ENCODE measurements around the gene APPL2.
A peak's percentile ranks its signal among the peaks of the same experiment; 100 is the strongest.
"Not testable (repeated sequence)": the region's sequence is repeated elsewhere in the genome, so short reads cannot be mapped to it uniquely, and the experiment has no call there.

APPL2 gene

DNA sequence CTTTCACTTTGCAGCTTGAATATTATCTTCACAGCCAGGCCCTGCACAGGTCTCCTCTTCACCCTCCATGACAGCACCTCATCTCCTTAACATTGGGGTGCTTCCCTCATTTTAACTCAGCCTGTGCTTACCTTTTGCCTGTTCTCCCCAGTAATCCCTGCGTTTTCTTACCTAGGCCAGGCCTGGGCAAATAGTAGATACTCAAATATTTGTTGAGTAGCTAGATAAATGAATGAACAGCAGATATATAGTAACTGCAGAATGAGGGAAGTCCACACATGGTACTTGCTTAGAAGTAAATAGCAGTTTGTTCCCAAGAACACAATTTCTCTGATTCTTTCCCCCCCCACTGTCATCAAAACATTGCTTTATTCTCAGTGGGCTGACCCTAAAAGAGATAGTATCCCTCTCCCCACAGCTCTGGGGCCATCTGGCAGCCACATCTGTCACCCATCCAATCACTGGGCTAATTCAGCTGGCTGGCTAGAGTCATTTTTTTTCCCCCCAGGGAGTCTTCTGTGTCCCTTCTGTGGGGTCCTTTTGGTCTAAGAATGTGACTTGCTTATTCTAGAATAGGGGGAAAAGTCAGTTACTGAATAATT lies 43.2 kb downstream of the APPL2 start:
- no peak for DNase-seq (ENCODE audit: low read depth)

DNA sequence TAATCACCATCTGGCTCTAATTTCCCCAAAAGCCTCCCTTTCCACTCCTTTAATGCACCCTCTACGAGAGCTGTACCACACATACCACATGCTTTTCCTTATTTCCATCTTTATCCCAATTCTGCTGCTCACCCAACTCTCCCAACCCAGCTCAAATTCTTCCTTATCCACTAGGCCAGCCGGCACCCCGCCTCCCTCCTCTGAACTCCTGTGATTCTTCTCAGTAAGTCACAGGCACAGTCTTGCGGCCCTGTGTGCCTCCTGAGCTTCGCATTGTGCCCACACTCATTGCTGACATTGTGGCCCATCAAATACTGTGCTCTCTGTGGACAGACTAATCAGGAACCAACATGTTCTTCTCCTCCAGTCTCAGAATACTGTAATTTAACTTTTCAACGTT lies 45.4 kb downstream of the APPL2 start:
- no peak for DNase-seq (ENCODE audit: low read depth)

DNA sequence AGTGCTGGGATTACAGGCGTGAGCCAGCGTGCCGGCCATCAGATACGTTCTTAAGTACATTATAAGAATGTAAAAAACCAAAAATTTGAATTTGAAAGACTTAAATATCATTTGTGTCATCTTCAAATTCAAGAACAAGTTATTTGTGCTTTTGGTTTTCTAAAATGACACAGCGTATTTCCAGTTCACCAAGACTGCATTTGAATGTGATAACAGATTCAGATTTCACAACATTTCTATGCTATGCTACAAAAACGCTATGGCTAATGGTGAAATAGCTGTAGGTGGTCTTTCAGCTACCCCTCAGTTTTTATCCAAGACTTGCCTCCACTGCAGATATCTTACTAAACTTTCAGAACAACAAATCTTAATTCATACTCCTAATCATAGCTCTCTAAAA lies 46.7 kb downstream of the APPL2 start:
- DNase-seq (ENCODE audit: low read depth): no peak

DNA sequence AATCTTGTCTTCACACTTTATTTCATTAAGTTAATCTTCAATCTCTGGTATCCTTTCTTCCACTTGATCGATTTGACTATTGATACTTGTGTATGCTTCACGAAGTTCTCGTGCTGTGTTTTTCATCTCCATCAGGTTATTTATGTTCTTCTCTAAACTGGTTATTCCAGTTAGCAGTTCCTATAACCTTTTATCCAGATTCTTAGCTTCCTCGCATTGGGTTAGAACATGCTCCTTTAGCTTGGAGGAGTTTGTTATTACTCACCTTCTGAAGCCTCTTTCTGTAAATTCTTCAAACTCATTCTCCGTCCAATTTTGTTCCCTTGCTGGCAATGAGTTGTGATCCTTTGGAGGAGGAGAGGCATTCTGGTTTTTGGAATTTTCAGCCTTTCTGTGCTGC lies 52.0 kb downstream of the APPL2 start:
- DNase-seq (ENCODE audit: low read depth): not testable (repeated sequence)

DNA sequence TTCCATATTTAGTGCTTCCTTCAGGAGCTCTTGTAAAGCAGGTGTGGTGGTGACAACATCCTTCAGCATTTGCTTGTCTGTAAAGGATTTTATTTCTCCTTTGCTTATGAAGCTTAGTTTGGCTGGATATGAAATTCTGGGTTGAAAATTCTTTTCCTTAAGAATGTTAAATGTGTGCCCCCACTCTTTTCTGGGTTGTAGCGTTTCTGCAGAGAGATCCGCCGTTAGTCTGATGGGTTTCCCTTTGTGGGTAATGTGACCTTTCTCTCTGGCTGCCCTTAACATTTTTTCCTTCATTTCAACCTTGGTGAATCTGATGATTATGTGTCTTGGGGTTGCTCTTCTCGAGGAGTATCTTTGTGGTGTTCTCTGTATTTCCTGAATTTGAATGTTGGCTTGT lies 52.6 kb downstream of the APPL2 start:
- not testable (repeated sequence) for DNase-seq (ENCODE audit: low read depth)

DNA sequence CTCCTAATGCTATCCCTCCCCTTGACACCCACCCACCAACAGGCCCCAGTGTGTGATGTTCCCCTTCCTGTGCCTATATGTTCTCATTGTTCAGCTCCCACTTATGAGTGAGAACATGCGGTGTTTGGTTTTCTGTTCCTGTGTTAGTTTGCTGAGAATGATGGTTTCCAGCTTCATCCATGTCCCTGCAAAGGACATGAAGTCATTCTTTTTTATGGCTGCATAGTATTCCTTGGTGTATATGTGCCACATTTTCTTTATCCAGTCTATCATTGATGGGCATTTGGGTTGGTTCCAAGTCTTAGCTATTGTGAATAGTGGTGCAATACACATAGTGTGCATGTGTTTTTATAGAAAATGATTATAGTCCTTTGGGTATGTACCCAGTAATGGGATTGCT lies 56.9 kb downstream of the APPL2 start:
- not testable (repeated sequence) for DNase-seq (ENCODE audit: low read depth)

DNA sequence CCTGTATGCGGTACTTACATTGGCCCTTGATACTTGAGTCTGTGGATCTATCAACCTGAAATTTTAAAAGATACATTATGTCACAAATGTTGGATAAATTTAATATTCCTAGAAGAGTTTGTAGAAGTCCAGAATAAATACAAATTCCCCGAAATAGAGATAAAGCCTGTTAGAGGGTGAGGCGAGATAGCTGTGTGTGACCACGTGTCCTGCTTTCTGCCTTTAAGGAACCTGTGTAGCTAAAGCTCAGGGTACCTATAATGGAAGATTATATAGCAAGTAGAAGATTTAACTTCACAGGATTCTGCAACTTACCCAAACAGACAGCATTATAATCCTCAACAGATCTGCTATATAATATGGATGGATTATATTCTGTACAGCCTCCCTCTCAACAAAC lies 58.8 kb downstream of the APPL2 start:
- DNase-seq (ENCODE audit: low read depth): no peak

DNA sequence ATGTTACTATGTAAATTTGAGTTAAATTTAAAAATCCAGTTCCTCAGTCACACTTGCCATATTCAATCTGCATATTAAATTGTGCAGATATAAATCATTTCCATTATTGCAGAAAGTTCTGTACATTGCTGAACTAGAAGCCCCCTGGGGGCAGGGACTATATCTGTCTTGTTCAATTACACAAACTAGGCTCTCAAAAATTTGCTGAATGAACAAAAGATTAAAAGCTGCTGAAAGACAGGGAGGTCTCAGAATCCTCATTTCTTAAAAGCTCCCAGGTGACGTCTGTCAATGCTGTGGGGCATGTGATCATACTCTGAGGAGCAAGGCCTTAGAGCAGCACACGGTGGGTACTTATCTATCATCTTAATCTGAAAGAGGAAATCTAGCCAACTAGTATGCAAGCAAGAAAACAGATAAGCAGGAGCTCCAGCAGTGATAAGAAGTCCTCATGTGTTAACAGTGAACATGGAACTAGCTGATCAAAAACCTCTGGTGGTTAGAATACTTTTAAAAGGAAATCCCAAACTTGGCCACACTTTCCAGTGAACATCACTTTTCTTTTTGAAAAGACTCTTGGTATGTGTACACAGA lies 60.5 kb downstream of the APPL2 start:
- DNase-seq (ENCODE audit: low read depth): peak; percentile 31

DNA sequence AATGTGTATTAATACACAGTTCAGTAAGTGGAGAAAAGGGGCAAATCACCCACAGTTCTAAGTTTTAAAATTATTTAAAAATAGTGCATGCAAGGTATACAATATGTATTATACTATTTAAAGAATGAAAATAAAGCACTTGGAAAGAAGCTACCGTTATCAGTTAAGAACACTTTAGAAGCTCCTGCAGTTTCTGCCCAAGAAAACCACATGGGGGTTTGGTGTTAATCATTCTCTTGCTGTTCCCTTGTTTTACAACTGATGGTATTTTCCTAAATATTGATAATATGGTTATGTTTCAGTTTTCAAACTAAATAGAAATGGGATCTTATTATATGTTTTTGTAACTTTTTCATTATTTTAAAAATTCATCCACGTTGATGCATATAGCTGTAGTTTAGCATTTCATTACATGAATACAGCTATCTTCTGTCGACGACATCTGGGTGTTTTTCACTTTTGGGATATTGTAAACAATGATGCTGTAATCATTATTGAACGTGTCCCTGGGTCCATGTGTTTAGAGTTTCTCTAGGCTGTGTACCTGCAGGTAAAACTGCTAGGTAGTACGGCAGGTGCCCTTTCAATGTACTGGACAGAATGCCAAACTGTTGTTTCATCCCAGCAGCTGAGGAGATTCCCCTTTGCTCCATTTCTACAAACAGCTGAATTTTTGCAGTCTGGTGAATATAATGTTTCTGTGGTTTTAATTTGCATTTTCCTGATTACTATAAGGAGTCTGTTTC lies 64.1 kb downstream of the APPL2 start:
- no peak for DNase-seq (ENCODE audit: low read depth)

DNA sequence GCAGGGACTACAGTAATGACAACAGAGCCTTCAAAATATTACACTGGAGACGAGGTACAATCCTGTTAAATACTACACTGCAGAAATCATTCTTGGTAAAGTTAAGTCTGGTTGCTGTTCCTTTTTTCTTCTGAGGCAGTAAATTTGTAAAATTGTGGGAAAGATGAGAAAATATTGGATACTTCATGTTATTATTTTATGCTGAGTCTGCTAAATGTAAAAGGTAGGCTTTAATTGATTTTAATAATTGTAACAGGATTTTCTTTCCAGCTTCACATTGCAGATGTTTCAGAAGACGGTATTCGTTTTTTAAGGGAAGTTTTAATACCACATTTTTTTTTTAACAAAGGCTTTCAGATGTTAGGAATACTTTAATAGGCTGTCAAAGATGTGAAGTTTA lies 65.8 kb downstream of the APPL2 start:
- no peak for DNase-seq (ENCODE audit: low read depth)

DNA sequence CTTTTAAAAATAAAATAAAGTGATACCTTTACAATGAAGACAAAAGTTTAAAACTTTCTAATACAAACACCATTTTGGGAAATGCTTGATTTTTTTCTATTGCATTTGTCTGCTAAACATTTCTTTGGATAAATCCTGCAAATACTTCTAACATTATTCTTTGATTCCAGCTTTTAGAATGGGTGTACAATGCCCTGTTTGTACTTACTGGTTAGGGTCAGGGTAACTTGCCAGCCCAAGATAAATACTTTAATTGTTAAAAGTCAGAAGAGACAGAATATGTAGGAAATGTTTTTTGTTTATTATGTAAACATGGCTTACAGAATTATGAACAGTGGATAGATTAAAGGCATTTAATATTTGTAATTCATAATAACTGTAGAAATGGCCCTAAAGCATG lies 68.0 kb downstream of the APPL2 start:
- no peak for DNase-seq (ENCODE audit: low read depth)

DNA sequence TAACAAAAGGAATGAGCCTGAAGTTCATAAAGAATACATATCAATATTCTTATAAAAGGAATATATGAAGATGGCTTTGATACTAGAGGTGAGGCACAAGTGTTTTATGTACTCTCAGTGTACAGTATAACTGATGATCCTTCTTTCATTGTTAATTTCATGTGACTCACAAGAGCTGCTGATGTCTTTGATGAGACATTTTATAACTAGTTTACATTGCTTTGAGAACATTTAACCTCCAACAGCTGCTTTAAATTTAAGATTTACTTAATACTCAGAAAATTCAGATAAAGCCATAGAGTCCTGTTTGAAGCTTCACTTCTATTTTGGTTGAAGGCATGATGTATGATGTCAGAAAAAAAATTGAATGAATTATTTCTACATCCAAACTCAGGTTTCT lies 68.6 kb downstream of the APPL2 start:
- no peak for DNase-seq (ENCODE audit: low read depth)

DNA sequence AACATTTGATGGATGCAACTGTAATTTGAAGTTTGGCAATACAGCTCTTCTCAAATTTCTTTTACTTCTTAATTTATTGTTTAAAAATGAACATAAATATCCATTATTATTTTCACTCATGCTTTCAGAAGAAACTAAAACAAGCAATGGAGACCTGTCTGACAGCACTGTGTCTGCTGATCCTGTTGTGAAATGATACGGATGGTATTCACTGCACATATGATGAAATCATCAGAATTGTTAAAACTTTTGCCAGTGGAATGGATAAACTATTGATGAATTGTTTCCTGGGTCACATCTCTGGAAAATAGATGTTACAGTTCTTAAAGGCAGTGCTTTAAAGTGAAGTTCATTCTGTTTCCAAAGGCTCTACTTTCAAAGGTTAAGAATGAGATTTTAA lies 69.2 kb downstream of the APPL2 start:
- DNase-seq (ENCODE audit: low read depth): no peak

DNA sequence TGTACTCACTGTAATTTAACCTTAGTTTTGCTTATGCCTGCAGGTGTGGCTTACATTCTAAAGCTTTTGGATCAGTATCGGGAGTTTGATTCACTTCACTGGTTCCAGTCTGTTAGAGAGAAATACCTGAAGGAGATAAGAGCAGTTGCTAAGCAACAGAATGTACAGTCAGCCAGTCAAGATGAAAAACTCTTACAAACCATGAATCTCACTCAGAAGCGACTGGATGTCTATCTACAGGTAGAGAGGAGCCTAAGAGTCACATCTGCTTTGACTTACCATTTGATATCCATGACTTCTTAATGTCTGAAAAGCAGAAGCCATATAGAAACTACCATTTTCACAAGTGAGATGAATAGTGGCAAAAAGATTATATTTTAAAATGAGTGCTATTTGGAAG lies 71.9 kb downstream of the APPL2 start:
- no peak for DNase-seq (ENCODE audit: low read depth)

DNA sequence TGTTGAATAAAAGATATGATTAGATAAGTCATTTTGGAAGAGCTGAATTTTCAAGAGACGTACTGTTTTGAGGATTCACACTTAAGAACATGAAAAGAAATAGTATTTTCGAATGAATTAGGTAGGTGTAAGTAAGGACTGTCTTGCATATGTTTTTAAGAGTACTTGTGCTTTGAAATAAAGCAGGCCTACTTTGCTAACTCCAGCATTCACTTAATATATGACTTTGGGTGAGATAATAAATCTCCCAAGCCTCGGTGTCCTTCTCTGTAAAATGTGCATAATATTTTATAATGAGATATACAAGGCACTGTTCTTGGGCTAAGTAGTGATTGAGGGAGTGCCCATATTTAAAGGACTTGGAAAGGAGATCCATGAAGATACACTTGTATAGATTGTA lies 73.8 kb downstream of the APPL2 start:
- no peak for DNase-seq (ENCODE audit: low read depth)

DNA sequence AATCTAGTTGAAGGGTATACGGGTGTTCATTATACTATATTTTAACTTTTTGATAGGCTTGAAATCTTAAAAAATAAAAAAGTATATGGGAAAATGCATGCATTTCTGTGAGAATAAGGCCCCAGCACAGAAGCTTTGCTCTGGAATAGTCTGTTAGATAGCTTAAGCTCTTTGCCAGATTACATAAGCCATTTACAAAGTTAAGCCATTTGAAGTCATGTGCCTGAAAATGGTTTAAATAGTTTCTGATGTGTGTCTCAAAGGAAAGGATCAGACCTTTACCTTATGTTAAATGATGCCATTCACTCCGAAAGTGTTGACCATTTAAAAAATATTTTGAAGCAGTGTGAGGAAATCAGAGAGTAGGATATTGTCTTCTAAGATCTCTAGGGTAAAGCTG lies 77.1 kb downstream of the APPL2 start:
- DNase-seq (ENCODE audit: low read depth): no peak

DNA sequence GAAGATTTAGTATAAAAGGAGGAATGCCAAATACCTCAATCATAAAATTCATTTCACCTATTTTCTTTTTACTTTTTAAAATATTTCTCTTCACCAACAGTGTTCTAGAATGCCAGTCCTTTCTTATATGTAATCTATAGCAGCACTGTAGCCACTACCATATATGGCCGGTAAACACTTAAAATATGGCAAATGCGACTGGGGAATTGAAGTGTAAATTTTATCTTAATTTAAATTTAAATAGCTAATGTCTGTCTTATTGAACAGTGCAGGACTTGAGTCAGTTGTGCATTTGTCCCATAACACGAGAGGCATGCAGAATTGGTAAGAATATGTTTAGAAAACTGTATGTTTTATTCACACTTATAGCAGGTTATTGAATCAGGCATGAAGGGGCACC lies 78.4 kb downstream of the APPL2 start:
- no peak for DNase-seq (ENCODE audit: low read depth)

DNA sequence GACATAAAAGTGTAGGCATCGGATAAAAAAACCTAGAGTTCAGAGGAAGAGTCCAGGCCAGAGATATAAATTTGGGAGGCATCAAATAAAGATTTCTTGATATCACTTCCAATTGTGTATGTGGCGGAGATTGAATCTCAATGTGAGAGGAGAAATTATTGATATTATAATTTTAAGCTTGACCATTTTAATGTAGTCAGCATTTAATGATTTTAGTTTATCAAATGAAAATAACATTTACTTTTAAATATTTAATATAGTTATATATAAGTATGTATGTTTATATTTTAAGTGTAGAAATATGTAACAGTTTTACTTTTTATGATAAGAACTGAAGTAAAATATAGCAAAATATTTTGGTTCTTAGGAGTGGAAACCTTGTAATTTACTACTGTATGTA lies 79.7 kb downstream of the APPL2 start:
- no peak for DNase-seq (ENCODE audit: low read depth)

DNA sequence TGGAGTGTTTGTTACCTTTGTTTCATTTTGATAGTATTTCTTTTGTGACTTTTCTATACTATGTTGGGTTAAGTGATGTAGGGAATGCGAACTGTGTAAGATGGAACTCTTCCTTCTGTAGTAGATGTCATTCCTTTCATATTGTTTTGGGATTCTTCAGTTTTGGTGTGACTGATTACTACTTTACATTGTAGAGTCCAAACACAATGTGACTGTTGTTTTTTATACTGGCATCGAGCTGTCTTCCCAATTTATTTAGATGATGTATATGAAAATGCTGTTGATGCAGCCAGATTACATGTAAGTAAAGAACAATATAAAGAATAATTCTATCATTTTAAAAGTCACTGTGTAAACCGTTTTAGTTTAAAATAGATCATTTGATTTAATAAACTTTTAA lies 93.7 kb downstream of the APPL2 start:
- DNase-seq (ENCODE audit: low read depth): no peak

DNA sequence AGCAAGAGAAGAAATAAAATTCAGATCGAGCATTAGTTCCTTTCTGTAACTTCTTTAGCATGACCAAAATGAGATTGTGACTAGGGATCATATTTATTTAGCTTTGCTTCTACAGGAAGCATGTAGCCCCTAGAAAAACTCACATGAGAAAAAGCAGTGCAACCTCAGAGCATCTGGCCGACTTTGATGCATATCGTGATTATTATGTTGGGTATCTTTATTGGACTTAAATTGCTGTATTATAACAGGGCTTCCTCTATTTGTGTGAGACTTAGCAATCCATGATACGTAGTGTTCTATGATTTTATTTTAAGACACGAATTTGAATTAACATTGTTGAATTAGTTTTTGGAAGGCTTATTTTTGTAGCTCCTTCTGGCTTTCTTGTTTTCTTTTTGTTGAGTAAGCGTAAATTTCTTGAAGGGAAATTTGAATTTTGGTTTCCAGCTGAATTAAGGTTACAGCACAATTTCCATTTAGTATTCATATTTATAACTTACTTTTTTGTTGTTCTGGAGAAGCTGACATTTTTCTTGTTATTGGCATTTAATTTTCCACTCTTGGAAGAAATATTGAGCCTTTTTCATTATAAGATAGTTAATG lies 94.6 kb downstream of the APPL2 start:
- DNase-seq (ENCODE audit: low read depth): no peak

DNA sequence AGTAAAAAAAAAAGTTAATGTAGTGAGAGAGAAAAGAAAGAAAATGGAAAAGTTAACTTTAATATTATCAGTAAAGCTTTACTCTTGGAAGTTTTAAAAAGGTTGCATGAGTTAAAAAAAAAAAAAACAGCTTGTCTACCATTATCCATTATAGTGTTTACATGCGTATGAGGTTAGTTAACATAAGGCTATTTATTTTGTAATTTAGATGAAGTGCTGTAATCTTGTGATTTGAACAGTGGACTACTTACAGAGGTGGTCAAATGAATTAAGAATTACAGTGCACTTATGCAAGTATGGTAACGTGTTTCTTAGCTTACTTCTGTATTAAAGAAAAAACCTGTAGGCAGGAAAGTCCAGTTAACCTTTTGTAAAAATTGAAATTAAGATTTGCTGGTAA lies 97.7 kb downstream of the APPL2 start:
- DNase-seq (ENCODE audit: low read depth): no peak

Data from CMK (cell line).